Measurements from ENCODE around the gene NCK2. TPM values are rescaled to one million over a fixed set of nuclear protein-coding genes. Genes with fewer than 3 reads are reported as not detected.

NCK2 gene
- polyA plus RNA-seq, 3 donors = 2.5 to 18.2 (median 7.6) TPM

- no peak overlapping the region for H3K4me3 ChIP-seq (replicated peaks in 1 of 3; ENCODE audit: low read depth in 2 of 3, low read length in 3 of 3)
- H3K4me3 Mint-ChIP-seq = no peak overlapping the region
- no peak for DNase-seq
- H3K36me3 ChIP-seq (replicated peaks in 1 of 2; ENCODE audit: control insufficient read depth in 1 of 2, insufficient read depth in 2 of 2, low read length in 2 of 2) = peaks cover 0 to 12% of the 10 kb centered on the region in 2 donors
- intact Hi-C loops (cut with micrococcal nuclease) = no loop called here
- H3K27me3 ChIP-seq (ENCODE audit: control insufficient read depth in 2 of 2, insufficient read depth in 2 of 2, low read length in 2 of 2) = no peaks in the 10 kb centered on the region
- no peaks in the 10 kb centered on the region for H3K9me3 ChIP-seq (replicated peaks in 1 of 2; ENCODE audit: control insufficient read depth in 1 of 2, insufficient read depth in 1 of 2, low read length in 2 of 2)
- TF ChIP-seq CTCF (IDR thresholded peaks at IDR 0.05) = no peak
- no peak overlapping the region for H3K4me2 ChIP-seq (replicated peaks; ENCODE audit: extremely low read depth, low read length, poor library complexity, severe bottlenecking)
- no peak overlapping the region for H3K9ac ChIP-seq (ENCODE audit: insufficient read depth, low read length, poor library complexity, severe bottlenecking)
- peaks cover 31% of the 10 kb centered on the region for H4K20me1 ChIP-seq (ENCODE audit: insufficient read depth, low read length)
- H3K27me3 Mint-ChIP-seq (ENCODE audit: low read depth in 3 of 3) = peaks cover 0 to 3% (median 1%) of the 10 kb centered on the region in 3 donors
- no peak overlapping the region for H2AFZ ChIP-seq (ENCODE audit: insufficient read depth, low read depth, low read length, poor library complexity, severe bottlenecking)
- H3K27ac ChIP-seq (ENCODE audit: low read depth in 1 of 2, low read length in 2 of 2) = no peak overlapping the region
- peaks cover 0 to 3% (median 0%) of the 10 kb centered on the region in 7 donors for H3K9me3 Mint-ChIP-seq
- 78% methylated on average over 6 of the region's 6 CpGs for WGBS (ENCODE audit: insufficient coverage)
- H3K27ac Mint-ChIP-seq = no peak overlapping the region
- H3K79me2 ChIP-seq (ENCODE audit: insufficient read depth, low read length) = peaks cover 83% of the 10 kb centered on the region
- no peaks in the 10 kb centered on the region for H3K4me1 ChIP-seq (ENCODE audit: control insufficient read depth in 1 of 2, insufficient read depth in 2 of 2, low read length in 2 of 2)
- peaks cover 10% of the 10 kb centered on the region for H3K4me1 Mint-ChIP-seq
- H3K36me3 Mint-ChIP-seq = peaks cover 23 to 34% of the 10 kb centered on the region in 2 donors
Observed at GRCh38 chr2:105768176-105768575, 23.5 kb downstream of the NCK2 start.

GRCh38 chr2:105768961-105769452 is 24.3 kb downstream of the NCK2 start:
- H3K79me2 ChIP-seq (ENCODE audit: insufficient read depth, low read length) = peaks cover 78% of the 10 kb centered on the region
- intact Hi-C loops (cut with micrococcal nuclease) = no loop called here
- no peak overlapping the region for H3K4me3 ChIP-seq (replicated peaks in 1 of 3; ENCODE audit: low read depth in 2 of 3, low read length in 3 of 3)
- no peak for TF ChIP-seq CTCF (IDR thresholded peaks at IDR 0.05)
- H3K27ac ChIP-seq (ENCODE audit: low read depth in 1 of 2, low read length in 2 of 2) = no peak overlapping the region
- H3K9ac ChIP-seq (ENCODE audit: insufficient read depth, low read length, poor library complexity, severe bottlenecking) = no peak overlapping the region
- Mint-ChIP-seq H3K27ac (no peak overlapping the region), H3K36me3 (peaks cover 29 to 41% of the 10 kb centered on the region in 2 donors), H3K4me1 (peaks cover 12% of the 10 kb centered on the region), H3K4me3 (no peak overlapping the region), H3K9me3 (peaks cover 0 to 3% (median 0%) of the 10 kb centered on the region in 7 donors), H3K27me3 (ENCODE audit: low read depth in 3 of 3) (peaks cover 0 to 3% (median 1%) of the 10 kb centered on the region in 3 donors)
- H3K36me3 ChIP-seq (replicated peaks in 1 of 2; ENCODE audit: control insufficient read depth in 1 of 2, insufficient read depth in 2 of 2, low read length in 2 of 2) = peaks cover 0 to 9% of the 10 kb centered on the region in 2 donors
- H3K9me3 ChIP-seq (replicated peaks in 1 of 2; ENCODE audit: control insufficient read depth in 1 of 2, insufficient read depth in 1 of 2, low read length in 2 of 2) = no peaks in the 10 kb centered on the region
- H4K20me1 ChIP-seq (ENCODE audit: insufficient read depth, low read length) = peaks cover 25% of the 10 kb centered on the region
- H2AFZ ChIP-seq (ENCODE audit: insufficient read depth, low read depth, low read length, poor library complexity, severe bottlenecking) = no peak overlapping the region
- no peaks in the 10 kb centered on the region for H3K4me1 ChIP-seq (ENCODE audit: control insufficient read depth in 1 of 2, insufficient read depth in 2 of 2, low read length in 2 of 2)
- no peak overlapping the region for H3K4me2 ChIP-seq (replicated peaks; ENCODE audit: extremely low read depth, low read length, poor library complexity, severe bottlenecking)
- no peak for DNase-seq
- no CpG with 5 or more reads among the region's 6 CpGs for WGBS (ENCODE audit: insufficient coverage)
- H3K27me3 ChIP-seq (ENCODE audit: control insufficient read depth in 2 of 2, insufficient read depth in 2 of 2, low read length in 2 of 2) = no peaks in the 10 kb centered on the region

All from CD14-positive monocyte (primary cell).